Right ventricle myocardium inferior (tissue), 1 donor: ENCODE data around the gene CASK. TPM values are rescaled to one million over a fixed set of nuclear protein-coding genes. Genes with fewer than 3 reads are reported as not detected.
"Not testable (repeated sequence)": the region's sequence is repeated elsewhere in the genome, so short reads cannot be mapped to it uniquely, and the experiment has no call there.

Experiments used
- ATAC-seq: fragments of 200-7000 bp; cut with Tn5 transposase; one replicate; pipeline ENCODE4 v1.9.1; 2020; ENCODE audit warnings: mild to moderate bottlenecking, moderate library complexity
- DNase-seq: peaks from one replicate; pipeline ENCODE4 v3.0.0; 2021; ENCODE audit errors: missing footprints
- intact Hi-C: fragments of 100-400 bp; cut with DNase I; formaldehyde crosslinking; loops from one replicate; pipeline ENCODE4 v1.11.0; 2022
- total RNA-seq: library from RNA; stranded (reverse); fragmentation: NEBNext Ultra II Directional; extraction: Animal tissue kit (Norgen Biotek cat#: 25700); gene quantifications from one replicate; pipeline ENCODE4 v1.2.1, GENCODE V29; 2021
- donor health status: DM: no; HTN: yes; CAD: no; lungs with severe emphysema.

Gene CASK
- total RNA-seq, 1 donor from 2014 or later, result 16.6 TPM

DNA sequence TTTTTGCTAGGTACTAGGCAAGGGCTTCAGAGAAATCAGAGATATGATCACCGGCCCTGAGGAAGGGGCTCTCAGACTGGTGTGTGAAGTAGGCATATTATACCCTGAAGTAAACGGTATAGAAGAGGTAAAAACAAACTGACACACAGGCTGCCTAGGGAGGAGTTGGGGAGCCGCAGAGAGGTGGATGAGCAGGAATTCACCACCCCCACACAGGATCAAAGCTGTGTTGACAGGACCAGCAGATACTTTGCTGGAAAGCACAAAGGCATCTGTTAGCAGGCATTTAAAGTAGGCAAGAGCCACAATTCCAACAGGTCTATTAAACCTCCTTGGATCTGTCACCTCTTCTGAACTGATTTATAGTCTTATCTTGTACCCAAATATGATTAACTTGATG, 306.4 kb downstream of the CASK start:
- ATAC-seq, result no peak

DNA sequence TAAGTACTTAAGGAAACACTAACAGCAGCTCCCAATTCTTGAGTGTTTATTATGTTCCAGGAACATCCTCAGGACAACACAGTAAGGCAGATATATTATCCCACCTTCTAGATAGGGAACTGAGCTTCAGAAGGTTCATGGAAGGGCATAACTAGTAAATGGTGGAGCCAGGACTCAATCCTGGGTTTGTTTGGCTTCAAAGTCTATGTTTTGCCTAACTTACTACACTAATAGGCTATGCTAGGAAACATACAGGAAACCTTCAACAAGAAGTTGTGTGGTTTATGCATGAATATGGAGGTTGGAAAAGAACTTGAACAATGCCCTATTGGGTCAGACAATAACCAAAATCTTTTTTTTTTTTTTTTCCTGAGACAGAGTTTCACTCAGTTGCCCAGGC, 307.1 kb downstream of the CASK start:
- ATAC-seq (no peak), DNase-seq (no peak)
- intact Hi-C loops, result no loop called here

More for the DNA sequence above, 306.4 kb downstream of the CASK start:
- intact Hi-C loops, result no loop called here
- no peak for DNase-seq

DNA sequence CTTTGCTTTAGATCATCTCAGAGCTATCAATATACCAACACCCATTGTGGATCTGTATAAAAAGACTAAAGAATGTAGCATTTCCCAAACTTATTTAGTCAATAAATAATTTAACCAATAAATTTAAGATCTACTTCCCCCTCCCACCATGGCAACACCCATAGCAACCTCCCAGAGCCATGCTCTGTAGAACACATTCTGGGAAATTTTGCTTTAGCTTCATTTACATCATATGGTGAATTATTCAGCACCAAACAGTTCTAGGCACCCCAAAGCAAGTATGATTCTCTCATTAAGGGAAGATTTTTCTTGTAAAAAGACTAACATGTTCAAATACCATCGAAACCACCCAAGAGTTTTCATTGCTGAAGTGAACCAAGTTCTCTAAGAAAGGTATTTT, 315.1 kb downstream of the CASK start:
- no peak for ATAC-seq
- intact Hi-C loops, result no loop called here

DNA sequence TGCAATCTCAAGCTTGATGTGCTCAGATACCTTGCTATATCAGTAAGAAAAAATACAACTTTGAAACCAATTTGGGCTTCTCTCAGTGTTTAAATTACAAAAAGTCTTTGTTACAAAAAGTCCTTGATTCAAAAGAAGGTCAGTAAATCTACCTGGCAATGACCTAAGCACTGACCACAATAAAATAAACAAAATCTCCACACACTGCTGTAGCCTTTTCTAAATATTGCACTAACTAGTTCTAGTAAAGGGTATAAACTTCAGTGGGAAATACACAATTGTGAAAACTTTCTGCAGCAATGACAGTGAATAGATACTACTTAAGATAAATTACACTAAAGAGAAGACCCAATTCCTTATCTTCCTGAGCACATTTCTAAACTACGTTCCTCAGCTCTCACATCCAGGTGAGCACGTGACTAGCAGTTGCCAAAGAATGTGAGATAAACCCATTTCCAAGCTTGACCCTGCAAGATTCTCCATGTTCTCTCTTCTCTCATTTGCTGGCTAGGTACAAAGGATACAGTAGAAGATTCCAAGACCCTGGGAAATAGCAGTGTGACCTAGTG, 316.0 kb downstream of the CASK start:
- intact Hi-C loops, result no loop called here
- DNase-seq, result no peak
- ATAC-seq, result no peak

More for the DNA sequence above, 315.1 kb downstream of the CASK start:
- no peak for DNase-seq

DNA sequence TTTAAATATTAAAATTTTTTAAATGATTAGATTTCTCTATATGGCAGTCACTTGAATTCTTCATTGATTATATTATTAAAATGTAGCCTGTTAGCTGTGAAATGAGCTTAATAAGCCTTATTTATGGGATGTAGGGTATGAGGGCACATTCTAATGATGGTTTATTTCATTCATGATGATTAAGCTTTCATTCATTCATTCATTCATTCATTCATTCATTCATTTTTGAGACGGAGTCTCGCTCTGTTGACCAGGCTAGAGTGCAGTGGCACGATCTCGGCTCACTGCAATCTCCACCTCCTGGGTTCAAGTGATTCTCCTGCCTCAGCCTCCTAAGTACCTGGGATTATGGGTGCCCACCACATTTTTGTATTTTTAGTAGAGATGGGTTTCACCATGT, 317.3 kb downstream of the CASK start:
- DNase-seq, ATAC-seq, intact Hi-C loops: not testable (repeated sequence)

DNA sequence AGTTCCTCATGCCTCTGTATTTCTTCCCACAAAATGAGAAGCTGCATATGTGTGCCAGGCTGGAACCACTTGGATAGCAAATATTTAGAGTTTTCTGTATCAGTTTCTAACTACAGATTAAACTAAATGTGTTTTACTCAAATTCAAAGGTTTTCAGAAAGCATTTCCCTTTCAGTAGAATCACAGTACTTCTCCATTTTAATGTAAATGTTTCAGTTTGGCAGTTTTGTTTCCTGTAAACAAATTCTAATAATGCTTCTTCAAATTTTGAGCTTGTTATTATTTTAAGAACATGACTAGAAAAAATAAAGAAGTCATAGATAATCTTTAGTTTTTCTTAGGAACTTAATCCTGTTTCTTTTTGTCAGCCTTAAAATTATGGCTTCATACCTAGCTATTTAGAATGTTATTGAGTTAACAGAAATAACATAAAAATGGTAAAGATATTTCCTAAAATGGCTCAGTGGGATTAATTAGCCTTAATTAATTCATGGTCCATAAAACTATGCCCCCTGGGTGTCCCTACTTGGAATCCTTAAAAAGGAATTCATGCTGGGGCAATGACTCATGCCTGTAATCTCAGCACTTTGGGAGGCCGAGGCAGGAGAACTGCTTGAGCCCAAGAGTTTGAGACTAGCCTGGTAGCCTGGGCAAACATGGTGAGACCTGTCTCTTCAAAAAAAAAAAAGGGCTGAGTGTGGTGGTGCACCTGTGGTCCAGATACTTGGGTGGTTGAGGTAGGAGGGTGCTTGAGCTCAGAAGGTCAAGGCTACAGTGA, 318.4 kb downstream of the CASK start:
- intact Hi-C loops, result no loop called here
- ATAC-seq (no peak), DNase-seq (no peak)

DNA sequence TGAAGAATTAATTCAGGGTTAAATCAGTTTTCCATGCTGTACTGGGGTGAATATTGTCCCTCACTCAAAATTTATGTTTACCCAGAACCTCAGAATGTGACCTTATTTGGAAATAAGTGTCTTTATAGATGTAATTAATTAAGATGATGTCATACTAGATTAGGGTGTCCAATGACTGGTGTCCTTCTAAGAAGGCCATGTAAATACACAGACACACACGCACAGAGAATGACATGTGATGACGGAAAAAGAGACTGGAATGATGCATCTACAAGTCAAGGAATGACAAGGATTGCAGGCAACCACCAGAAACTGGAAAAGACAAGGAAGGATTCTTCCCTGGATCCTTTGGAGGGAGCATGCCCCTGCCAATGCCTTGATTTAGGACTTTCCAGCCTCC, 319.2 kb downstream of the CASK start:
- intact Hi-C loops, result no loop called here
- ATAC-seq (no peak), DNase-seq (no peak)

DNA sequence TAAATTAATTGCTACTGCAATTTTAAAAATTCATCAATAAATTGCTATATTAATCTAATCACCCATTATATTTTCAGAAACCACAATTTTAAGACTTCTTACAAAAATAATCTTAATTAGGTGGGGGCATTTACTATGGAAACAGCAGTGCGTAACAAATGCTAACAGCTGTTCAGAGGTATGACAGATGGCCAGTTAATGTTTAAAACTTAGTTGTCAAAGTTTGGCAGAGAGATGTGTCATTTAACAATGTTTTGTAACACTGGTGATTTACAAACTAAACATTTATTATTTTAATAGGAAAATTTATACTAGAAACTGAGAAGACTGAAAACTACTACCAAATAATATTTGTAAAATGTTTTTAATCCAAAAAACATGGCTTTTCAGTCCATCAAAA, 319.8 kb downstream of the CASK start:
- intact Hi-C loops, result no loop called here
- ATAC-seq (no peak), DNase-seq (no peak)

DNA sequence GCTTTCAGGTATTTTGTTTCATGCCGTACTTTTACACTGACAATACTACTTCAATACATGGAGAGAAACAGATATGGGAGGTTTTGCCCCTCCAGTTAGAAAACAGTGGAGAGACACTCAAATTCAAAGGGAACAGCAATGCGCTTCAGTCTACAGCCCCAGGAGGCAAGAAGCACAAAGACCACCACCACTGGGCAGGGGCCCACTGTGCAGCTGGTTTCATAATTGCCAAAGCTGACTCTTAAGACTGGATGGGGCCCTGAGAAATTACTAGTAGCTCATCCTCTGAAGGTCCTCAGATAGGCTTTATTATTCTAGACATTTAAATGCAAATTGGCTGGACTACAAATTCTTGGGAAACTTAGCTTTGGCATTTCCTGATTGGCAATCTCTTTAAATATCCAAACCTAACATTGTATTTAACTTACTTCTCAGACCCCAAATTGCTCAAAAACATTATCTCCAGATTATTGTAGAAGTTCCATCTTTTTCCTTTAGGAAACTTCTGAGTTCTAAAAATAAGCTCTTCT, 320.5 kb downstream of the CASK start:
- DNase-seq (no peak), ATAC-seq (no peak)
- intact Hi-C loops, result no loop called here

DNA sequence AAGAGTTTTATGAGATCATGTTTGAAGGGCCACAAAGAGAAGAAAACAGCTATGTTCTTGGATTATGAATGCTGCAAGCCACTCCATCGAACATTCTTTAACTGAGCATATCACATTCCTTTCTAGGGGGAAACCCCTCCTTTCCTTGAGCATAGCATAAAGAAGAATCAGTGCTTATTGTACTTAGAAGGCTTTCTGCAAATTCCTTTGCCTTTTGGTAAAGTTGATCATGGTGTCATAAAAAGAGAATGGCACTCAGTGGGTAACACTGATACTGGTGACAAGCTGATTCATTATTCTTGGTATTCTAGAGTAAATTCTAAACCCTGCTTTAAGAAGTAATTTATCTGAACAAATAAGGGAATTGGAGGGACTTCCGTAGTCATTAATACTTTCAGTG, 323.1 kb downstream of the CASK start:
- ATAC-seq, result no peak
- DNase-seq, result no peak

DNA sequence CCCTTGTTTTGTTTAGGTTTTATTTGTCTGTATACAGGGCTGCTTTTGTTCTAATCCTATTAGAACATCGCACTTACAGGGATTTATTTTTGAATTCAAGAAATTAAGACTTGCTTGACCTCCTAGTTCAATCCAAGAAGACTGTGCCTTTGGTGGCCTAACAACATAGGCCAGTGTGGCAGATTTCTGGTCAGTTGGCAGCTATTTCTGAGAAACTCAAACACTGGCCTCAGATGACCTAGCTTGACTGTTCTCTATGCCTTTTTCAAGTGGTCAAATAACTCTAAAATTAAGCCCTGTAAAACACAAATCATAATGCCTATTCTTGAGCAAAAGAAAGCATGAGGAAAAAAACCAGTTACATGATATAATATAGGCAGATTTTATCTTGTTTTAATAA, 323.8 kb downstream of the CASK start:
- intact Hi-C loops, result no loop called here
- no peak for ATAC-seq

More for the DNA sequence above, 323.1 kb downstream of the CASK start:
- intact Hi-C loops, result no loop called here

DNA sequence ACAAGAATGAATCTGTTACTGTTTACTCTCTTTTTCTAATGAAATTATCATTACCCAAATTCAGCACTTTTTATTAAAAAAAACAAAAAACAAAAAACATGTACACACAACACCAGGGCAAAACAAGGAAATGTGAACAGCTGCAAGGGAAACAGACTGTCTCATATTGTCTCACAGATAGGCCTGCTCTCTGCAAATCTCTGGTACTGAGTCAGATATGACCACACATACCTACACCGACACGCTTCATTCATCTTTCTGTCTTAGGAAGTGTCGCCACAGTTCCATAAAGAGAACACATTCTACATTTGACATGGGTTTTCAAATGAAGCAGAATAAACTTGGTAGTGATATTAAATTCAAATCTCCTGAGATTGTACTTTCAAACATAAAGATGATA, 326.8 kb downstream of the CASK start:
- DNase-seq (no peak), ATAC-seq (no peak)
- intact Hi-C loops, result no loop called here

More for the DNA sequence above, 323.8 kb downstream of the CASK start:
- no peak for DNase-seq

DNA sequence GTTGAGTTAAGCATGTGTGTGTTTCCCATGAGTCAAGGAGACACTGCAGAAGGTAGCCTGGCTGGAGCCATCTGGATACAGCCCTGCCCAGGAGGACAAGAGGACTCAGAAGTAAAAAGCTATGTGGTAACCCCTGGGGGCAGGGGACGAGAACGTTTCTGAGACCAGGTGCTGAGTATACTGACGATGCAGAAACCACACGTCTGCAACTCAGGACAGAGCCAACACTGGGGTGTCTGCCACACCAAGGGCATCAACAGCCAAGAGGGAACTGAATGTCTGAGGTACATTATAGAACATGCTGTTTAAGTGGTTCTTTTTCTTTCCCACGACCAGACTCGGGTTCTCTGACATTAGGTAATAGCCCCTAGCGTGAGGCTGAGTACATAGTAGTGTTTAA, 328.7 kb downstream of the CASK start:
- intact Hi-C loops, result no loop called here
- DNase-seq (no peak), ATAC-seq (no peak)

DNA sequence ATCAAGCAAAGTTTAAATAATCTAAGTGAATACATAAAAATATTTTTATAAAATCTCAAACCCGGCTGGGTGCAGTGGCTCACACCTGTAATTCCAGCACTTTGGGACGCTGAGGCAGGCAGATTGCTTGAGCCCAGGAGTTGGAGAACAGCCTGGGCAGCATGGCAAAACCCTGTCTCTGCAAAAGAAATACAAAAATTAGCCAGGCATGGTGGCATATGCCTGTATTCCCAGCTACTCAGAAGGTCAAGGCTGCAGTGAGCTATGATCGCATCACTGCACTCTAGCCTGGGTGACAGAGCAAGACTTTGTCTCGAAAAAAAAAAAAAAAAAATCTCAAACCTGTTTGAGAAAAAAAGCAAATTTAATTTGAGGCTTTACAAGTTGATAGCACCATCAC, 331.4 kb downstream of the CASK start:
- DNase-seq (no peak), ATAC-seq (no peak)
- intact Hi-C loops, result no loop called here

DNA sequence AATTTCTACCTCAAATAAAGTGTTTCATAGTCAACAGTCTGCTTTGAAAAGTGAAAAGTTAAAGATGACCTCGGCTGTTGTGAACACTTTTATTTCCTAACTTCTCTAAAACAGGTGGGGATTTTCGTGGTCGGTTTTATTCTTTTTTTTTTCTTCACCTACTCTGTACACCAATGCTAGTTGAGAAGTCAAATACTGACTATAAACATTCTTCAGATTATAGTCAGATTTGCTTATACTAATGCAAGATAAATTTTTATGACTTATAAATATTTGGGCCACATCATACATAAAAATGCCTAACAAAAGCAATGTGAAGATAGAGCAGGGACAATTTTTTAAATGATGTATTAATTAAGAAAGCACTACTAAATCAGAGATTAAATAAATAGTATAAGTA, 332.7 kb downstream of the CASK start:
- intact Hi-C loops, result no loop called here
- ATAC-seq (no peak), DNase-seq (no peak)

DNA sequence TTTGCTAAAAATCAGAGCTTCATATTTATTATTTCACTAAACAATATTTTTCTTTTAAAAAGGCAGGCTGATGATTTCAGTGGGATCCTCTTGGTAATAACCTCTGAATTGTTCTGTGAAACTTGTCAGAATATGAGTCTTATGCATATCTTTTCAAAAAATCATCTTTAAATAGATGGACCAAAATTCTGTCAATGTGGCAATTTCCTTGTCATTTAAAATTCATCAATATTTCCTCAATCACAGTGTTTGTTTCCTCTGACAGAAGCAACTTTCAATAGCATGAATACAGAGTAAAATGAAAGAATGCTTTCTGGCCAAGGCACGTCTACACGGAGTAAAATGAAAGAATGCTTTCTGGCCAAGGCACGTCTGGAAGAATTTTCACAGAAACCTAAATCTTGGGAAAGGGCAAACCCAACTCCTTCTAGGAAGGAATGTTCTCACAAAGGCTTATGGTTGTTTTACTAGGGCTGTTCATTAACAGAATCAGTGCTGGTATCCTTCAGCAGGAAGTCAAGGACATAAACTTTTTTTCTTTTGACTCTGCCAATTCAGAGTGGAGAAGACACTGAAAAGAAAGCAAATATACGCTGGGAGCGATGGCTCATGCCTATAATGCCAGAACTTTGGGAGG, 333.6 kb downstream of the CASK start:
- intact Hi-C loops, result no loop called here
- ATAC-seq (no peak), DNase-seq (no peak)

DNA sequence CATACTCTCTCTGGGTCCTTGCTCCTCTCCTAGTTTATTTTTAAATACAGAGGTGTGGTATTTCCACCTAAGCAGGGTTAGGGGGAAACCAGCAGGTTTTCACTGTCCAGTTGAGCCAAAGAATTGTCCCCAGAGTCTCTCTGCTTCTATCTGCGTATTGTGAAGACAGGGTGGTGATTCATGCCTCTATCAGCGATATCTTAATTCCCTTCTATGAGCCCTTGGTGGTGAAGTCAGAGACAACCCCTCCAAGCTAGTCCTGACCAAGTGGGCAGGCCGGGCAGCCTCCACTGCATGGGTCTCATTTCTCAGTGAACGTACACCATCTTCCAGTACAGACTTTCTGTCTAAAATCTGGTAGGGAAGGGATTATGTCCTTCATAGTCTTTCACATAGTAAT, 335.1 kb downstream of the CASK start:
- intact Hi-C loops, result no loop called here
- DNase-seq (no peak), ATAC-seq (no peak)

DNA sequence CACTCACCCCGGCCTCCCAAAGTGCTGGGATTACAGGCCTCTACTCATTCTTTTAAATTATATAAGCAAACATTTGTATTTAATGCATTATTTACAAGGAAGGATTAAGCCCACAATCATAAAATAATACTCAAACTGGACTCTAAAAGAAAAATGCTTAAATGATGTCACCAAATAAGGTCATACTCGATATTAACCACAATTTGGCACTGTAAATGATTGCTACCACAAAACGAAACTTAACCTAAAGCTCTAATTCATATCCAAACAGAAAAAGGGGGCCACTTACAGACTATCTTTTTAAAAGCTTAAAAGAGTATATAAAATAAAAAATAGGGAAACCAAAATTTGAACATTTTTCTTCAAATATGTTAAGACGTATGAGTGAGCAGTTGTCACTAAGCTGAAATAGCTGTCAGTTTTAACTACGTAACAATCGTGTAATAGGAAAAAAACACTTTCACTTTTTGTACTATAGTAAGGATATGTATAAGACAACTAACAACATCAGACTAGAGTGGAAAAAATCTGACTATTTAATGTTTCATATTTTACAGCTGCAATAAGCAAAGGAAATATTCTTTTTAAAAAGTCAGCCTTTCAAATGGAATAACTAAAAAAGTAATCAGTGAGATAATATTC, 342.8 kb downstream of the CASK start:
- intact Hi-C loops, result no loop called here
- ATAC-seq, result no peak

DNA sequence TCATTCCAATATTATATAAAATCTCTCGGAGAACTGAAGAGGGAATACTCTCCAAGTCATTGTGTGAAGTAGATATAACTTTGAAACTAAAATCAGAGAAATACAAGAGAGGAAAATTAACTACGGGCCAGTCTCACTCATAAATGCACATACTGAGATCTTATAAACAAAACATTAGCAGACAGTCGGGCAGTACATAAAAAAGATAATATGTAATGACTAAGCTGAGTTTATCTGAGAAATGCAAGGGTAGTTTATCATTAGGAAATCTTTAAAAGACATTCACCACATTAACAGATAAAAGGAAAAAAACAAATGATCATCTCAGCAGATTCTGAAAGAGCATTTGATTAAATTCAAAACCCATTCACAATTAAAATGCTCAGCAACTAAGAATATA, 359.5 kb downstream of the CASK start:
- intact Hi-C loops, result no loop called here

More for the DNA sequence above, 342.8 kb downstream of the CASK start:
- no peak for DNase-seq

DNA sequence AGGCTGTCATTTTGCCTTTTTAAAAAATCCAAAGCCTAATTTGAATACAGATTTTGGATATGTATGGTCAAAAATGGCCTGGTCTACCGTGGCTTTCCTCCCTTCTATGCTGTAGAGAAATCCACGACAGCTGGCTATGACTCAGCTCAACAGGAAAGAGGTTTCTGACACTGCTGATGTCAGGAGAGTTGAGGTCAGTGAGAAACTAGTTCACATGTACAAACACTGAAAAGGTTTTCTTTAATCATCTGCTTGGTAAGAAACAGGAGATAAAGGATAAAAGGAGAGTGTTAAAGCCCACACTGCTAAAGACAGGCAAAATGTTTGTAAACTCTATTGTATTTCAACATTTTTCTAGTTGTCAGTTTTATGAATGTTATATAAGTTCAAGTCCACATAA, 362.3 kb downstream of the CASK start:
- no peak for DNase-seq
- intact Hi-C loops, result no loop called here
- no peak for ATAC-seq

More for the DNA sequence above, 359.5 kb downstream of the CASK start:
- no peak for DNase-seq
- ATAC-seq, result no peak
